ENCODE measurements around the gene MYADM. TPM values are rescaled to one million over a fixed set of nuclear protein-coding genes. Genes with fewer than 3 reads are reported as not detected.

Gene MYADM
- total RNA-seq, 1 experiment from 2014 or later = 78.6 TPM

DNA sequence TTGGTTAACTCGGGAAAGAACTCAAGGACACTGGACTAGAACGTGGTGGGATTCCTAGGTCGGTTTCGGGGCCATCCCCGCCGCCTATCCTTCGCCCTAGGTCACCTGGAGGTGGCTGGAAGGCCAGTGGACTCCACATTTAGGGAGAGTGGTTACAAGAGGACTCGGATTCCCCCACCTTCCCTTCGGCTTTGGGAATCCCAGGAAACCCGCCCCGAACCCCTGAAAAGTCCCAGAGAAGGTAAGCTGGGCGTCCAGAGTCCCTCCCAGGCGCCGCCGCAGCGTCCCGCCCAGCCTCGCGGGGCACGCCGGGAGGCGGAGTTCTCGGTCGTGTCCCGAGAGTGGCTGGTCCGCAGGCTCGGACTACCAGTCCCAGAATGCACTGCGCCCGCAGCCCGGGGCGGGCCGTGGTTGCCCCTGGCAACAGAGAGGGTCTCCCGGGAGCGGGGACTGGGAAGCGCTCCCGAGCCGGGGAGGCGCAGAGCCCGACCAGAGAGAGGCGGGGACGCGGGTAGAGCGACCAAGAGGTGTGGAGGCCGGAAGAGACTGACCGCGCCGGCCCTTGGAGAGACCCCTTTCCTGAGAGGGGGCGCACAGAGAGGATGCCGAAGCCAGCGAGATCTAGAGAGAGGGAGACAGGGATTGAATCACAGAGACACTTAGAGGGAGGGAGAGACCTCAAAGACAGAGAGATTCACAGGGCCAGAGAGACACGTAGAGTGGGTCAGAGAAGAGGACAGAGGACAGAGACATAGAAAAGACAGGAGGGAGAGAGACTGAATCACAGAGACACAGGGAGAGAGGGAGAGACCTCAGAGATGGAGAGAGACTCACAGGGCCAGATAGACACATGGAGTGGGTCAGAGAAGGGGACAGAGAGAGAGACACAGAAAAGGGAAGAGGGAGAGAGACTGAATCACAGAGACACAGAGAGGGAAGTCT, 11.7 kb downstream of the MYADM start (continued):
- TF ChIP-seq, protein P1, sequence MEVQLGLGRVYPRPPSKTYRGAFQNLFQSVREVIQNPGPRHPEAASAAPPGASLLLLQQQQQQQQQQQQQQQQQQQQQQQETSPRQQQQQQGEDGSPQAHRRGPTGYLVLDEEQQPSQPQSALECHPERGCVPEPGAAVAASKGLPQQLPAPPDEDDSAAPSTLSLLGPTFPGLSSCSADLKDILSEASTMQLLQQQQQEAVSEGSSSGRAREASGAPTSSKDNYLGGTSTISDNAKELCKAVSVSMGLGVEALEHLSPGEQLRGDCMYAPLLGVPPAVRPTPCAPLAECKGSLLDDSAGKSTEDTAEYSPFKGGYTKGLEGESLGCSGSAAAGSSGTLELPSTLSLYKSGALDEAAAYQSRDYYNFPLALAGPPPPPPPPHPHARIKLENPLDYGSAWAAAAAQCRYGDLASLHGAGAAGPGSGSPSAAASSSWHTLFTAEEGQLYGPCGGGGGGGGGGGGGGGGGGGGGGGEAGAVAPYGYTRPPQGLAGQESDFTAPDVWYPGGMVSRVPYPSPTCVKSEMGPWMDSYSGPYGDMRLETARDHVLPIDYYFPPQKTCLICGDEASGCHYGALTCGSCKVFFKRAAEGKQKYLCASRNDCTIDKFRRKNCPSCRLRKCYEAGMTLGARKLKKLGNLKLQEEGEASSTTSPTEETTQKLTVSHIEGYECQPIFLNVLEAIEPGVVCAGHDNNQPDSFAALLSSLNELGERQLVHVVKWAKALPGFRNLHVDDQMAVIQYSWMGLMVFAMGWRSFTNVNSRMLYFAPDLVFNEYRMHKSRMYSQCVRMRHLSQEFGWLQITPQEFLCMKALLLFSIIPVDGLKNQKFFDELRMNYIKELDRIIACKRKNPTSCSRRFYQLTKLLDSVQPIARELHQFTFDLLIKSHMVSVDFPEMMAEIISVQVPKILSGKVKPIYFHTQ (CRISPR knock-in tag; IDR thresholded peaks at IDR 0.05) = no peak
- TF ChIP-seq ZNF671 (CRISPR knock-in tag; IDR thresholded peaks at IDR 0.05) = no peak
- TF ChIP-seq OVOL2 (CRISPR knock-in tag; IDR thresholded peaks at IDR 0.05; ENCODE audit: borderline replicate concordance) = no peak
- TF ChIP-seq ZNF263 (CRISPR knock-in tag; IDR thresholded peaks at IDR 0.05; ENCODE audit: low read depth) = no peak
- TF ChIP-seq ZNF416 (CRISPR knock-in tag; IDR thresholded peaks at IDR 0.05) = no peak; the same call in 1 of the 2 replicates
- TF ChIP-seq CBFB (CRISPR knock-in tag; IDR thresholded peaks at IDR 0.05; ENCODE audit: low read depth) = 0 out of 2 replicates have a peak, but pooled peaks have one; percentile 57
- TF ChIP-seq ATF1 (CRISPR knock-in tag; IDR thresholded peaks at IDR 0.05) = no peak
- no peak for TF ChIP-seq ZNF232 (CRISPR knock-in tag; IDR thresholded peaks at IDR 0.05)
- TF ChIP-seq, protein P2, sequence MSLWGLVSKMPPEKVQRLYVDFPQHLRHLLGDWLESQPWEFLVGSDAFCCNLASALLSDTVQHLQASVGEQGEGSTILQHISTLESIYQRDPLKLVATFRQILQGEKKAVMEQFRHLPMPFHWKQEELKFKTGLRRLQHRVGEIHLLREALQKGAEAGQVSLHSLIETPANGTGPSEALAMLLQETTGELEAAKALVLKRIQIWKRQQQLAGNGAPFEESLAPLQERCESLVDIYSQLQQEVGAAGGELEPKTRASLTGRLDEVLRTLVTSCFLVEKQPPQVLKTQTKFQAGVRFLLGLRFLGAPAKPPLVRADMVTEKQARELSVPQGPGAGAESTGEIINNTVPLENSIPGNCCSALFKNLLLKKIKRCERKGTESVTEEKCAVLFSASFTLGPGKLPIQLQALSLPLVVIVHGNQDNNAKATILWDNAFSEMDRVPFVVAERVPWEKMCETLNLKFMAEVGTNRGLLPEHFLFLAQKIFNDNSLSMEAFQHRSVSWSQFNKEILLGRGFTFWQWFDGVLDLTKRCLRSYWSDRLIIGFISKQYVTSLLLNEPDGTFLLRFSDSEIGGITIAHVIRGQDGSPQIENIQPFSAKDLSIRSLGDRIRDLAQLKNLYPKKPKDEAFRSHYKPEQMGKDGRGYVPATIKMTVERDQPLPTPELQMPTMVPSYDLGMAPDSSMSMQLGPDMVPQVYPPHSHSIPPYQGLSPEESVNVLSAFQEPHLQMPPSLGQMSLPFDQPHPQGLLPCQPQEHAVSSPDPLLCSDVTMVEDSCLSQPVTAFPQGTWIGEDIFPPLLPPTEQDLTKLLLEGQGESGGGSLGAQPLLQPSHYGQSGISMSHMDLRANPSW (CRISPR knock-in tag; conservative IDR thresholded peaks at IDR 0.05; ENCODE audit: low read depth) = no peak
- TF ChIP-seq NFYB (CRISPR knock-in tag; conservative IDR thresholded peaks at IDR 0.05; ENCODE audit: low read depth) = no peak
- no peak for TF ChIP-seq ZNF219 (CRISPR knock-in tag; IDR thresholded peaks at IDR 0.05; ENCODE audit: borderline replicate concordance)
- TF ChIP-seq, protein P3, sequence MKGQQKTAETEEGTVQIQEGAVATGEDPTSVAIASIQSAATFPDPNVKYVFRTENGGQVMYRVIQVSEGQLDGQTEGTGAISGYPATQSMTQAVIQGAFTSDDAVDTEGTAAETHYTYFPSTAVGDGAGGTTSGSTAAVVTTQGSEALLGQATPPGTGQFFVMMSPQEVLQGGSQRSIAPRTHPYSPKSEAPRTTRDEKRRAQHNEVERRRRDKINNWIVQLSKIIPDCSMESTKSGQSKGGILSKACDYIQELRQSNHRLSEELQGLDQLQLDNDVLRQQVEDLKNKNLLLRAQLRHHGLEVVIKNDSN (CRISPR knock-in tag; IDR thresholded peaks at IDR 0.05) = no peak
- TF ChIP-seq, protein P4, sequence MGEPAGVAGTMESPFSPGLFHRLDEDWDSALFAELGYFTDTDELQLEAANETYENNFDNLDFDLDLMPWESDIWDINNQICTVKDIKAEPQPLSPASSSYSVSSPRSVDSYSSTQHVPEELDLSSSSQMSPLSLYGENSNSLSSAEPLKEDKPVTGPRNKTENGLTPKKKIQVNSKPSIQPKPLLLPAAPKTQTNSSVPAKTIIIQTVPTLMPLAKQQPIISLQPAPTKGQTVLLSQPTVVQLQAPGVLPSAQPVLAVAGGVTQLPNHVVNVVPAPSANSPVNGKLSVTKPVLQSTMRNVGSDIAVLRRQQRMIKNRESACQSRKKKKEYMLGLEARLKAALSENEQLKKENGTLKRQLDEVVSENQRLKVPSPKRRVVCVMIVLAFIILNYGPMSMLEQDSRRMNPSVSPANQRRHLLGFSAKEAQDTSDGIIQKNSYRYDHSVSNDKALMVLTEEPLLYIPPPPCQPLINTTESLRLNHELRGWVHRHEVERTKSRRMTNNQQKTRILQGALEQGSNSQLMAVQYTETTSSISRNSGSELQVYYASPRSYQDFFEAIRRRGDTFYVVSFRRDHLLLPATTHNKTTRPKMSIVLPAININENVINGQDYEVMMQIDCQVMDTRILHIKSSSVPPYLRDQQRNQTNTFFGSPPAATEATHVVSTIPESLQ (CRISPR knock-in tag; IDR thresholded peaks at IDR 0.05) = no peak
- TF ChIP-seq, protein P5, sequence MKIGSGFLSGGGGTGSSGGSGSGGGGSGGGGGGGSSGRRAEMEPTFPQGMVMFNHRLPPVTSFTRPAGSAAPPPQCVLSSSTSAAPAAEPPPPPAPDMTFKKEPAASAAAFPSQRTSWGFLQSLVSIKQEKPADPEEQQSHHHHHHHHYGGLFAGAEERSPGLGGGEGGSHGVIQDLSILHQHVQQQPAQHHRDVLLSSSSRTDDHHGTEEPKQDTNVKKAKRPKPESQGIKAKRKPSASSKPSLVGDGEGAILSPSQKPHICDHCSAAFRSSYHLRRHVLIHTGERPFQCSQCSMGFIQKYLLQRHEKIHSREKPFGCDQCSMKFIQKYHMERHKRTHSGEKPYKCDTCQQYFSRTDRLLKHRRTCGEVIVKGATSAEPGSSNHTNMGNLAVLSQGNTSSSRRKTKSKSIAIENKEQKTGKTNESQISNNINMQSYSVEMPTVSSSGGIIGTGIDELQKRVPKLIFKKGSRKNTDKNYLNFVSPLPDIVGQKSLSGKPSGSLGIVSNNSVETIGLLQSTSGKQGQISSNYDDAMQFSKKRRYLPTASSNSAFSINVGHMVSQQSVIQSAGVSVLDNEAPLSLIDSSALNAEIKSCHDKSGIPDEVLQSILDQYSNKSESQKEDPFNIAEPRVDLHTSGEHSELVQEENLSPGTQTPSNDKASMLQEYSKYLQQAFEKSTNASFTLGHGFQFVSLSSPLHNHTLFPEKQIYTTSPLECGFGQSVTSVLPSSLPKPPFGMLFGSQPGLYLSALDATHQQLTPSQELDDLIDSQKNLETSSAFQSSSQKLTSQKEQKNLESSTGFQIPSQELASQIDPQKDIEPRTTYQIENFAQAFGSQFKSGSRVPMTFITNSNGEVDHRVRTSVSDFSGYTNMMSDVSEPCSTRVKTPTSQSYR (CRISPR knock-in tag; IDR thresholded peaks at IDR 0.05) = no peak

All from WTC11 (cell line).